ENCODE results near the gene FRMD5.

The FRMD5 gene

GRCh38 chr15:44153352-44153751 lies 41.7 kb downstream of the FRMD5 start:
- in situ Hi-C loops (cut with MboI; ENCODE audit: low sequenced_read_pairs, unreplicated experiment) = no loop called here
- no peak for DNase-seq (ENCODE audit: low spot score)
- TF ChIP-seq CTCF (IDR thresholded peaks at IDR 0.05; ENCODE audit: borderline replicate concordance, control extremely low read depth, extremely low read depth, insufficient read depth, missing control alignments) = no peak

- TF ChIP-seq CTCF (IDR thresholded peaks at IDR 0.05; ENCODE audit: borderline replicate concordance, control extremely low read depth, extremely low read depth, insufficient read depth, missing control alignments) = no peak
- in situ Hi-C loops (cut with MboI; ENCODE audit: low sequenced_read_pairs, unreplicated experiment) = no loop called here
Measured at GRCh38 chr15:44149224-44149623, 45.8 kb downstream of the FRMD5 start.

GRCh38 chr15:44148580-44148979 lies 46.5 kb downstream of the FRMD5 start:
- TF ChIP-seq CTCF (IDR thresholded peaks at IDR 0.05; ENCODE audit: borderline replicate concordance, control extremely low read depth, extremely low read depth, insufficient read depth, missing control alignments) = no peak
- in situ Hi-C loops (cut with MboI; ENCODE audit: low sequenced_read_pairs, unreplicated experiment) = no loop called here
- DNase-seq (ENCODE audit: low spot score) = no peak

More at GRCh38 chr15:44149224-44149623, 45.8 kb downstream of the FRMD5 start:
- no peak for DNase-seq (ENCODE audit: low spot score)

GRCh38 chr15:44147636-44148035 lies 47.4 kb downstream of the FRMD5 start:
- DNase-seq (ENCODE audit: low spot score) = no peak
- in situ Hi-C loops (cut with MboI; ENCODE audit: low sequenced_read_pairs, unreplicated experiment) = no loop called here
- no peak for TF ChIP-seq CTCF (IDR thresholded peaks at IDR 0.05; ENCODE audit: borderline replicate concordance, control extremely low read depth, extremely low read depth, insufficient read depth, missing control alignments)

GRCh38 chr15:44145495-44145894 lies 49.6 kb downstream of the FRMD5 start:
- DNase-seq (ENCODE audit: low spot score) = no peak
- no peak for TF ChIP-seq CTCF (IDR thresholded peaks at IDR 0.05; ENCODE audit: borderline replicate concordance, control extremely low read depth, extremely low read depth, insufficient read depth, missing control alignments)
- in situ Hi-C loops (cut with MboI; ENCODE audit: low sequenced_read_pairs, unreplicated experiment) = no loop called here

GRCh38 chr15:44144992-44145391 lies 50.1 kb downstream of the FRMD5 start:
- no peak for TF ChIP-seq CTCF (IDR thresholded peaks at IDR 0.05; ENCODE audit: borderline replicate concordance, control extremely low read depth, extremely low read depth, insufficient read depth, missing control alignments)
- no peak for DNase-seq (ENCODE audit: low spot score)
- in situ Hi-C loops (cut with MboI; ENCODE audit: low sequenced_read_pairs, unreplicated experiment) = no loop called here

- no peak for TF ChIP-seq CTCF (IDR thresholded peaks at IDR 0.05; ENCODE audit: borderline replicate concordance, control extremely low read depth, extremely low read depth, insufficient read depth, missing control alignments)
- in situ Hi-C loops (cut with MboI; ENCODE audit: low sequenced_read_pairs, unreplicated experiment) = no loop called here
- DNase-seq (ENCODE audit: low spot score) = no peak
Measured at GRCh38 chr15:44144184-44144583, 50.9 kb downstream of the FRMD5 start.

All from GM13976 (cell line).